LNCAP (cell line): ENCODE measurements around the gene BHMT2.

Experiments
- CTCF ChIP-seq: fragments of 450-650 bp; IDR thresholded peaks from 2 replicates; pipeline ENCODE4 v1.5.1; 2017; ENCODE audit warnings: mild to moderate bottlenecking

Gene BHMT2

DNA sequence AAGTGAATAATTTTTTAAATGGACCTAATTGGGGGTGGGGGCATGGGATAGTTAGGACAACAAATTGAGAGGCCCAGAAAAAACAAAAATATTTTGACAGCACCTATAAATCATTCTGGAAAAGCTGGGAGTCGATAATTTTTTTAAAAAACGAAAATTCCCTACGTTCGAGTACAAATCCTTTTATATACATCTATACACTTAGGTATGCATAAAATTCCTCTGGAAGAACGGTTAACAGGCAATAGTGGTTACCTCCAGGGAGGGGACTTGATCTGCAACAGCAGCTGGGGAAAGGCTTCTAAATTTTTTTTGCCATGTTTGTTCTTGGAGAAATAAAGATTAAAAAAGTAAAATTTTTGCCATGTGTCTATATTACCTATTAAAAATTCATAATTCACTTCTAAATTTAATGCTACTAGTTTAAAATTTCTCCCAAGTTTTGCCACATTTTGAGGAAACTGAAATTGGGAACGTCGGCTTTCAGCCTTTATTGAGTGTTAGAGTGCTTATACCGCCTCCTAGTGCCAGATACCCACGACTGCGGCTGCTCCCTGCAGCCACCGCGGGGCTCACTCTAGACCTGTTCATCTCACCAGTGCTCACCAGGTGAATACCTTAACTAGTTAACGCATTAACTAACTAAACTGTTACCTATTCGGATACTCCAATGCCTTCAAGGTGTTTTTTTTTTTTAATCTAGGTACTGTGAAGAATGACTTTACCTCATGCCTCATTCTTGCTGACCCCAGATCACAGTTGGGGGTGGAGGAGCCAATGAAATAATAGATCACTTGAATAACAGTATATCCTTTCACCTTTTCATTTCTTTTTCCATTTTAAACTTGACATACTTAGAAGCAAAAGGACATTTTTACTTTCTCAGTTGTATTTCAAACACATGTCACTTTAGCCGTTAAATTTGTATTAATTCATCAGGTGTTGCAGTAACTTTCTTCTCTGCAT lies 40.2 kb downstream of the BHMT2 start:
- TF ChIP-seq CTCF, result no peak; the same call in 1 of the 2 replicates

GRCh38 chr5:79111387-79111959 lies 41.9 kb downstream of the BHMT2 start, which contains the start of gene BHMT:
Gene BHMT, plus strand, starts transcription at chr5:79111809. Its CDS starts 77 bp downstream, at chr5:79111886.
- no peak for TF ChIP-seq CTCF

- TF ChIP-seq CTCF, result no peak
Observed at GRCh38 chr5:79111960-79112702, 42.6 kb downstream of the BHMT2 start.

DNA sequence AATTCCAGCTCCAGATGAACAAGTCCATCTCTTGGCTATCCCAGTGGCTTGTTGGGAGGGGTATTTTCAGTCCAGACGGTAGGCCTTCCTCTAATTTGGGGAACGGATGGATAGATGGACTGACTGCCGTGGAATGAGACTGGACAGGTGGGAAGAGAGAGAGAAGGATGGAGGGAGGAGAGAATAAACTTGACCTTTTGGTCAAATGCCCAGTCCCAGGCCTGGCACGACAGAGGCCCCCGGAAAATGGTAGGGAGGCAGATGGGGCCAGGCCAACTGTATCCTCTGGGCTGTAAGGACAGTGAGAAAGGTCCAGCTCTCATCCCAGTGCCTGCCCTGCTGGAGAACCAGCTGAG lies 43.1 kb downstream of the BHMT2 start:
- TF ChIP-seq CTCF, result no peak

DNA sequence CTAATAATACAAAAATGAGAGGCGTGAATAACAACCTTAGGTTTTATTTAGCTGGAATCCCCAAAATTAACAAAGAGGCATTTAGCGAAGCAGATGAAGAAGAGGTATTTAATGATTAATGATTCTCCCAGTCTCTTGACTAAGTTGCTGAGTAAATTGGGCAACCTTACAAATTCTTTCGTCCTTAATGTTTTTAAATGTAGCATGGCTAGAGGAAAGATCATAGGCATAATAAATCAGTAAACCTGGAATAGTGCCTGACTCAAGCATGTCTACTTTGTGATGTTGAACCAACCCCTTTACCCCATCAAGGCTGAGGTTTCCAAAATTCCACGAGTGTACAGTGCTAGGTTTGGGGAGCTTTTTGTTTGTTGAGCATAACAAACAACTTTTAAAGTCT lies 49.9 kb downstream of the BHMT2 start:
- TF ChIP-seq CTCF, result no peak

DNA sequence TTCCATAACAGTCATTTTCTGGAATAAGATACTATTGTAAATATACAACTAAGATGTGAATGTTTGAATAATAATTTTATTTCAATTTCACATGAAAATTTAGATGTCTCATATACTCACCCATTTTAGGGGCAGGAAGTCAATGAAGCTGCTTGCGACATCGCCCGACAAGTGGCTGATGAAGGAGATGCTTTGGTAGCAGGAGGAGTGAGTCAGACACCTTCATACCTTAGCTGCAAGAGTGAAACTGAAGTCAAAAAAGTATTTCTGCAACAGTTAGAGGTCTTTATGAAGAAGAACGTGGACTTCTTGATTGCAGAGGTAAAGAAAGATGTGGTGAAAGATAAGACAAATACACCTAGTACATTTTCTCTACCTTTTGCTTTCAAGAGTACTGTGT lies 50.7 kb downstream of the BHMT2 start:
- TF ChIP-seq CTCF, result no peak

GRCh38 chr5:79122973-79123372 lies 53.4 kb downstream of the BHMT2 start:
- TF ChIP-seq CTCF, result no peak
